SK-N-MC (cell line): ENCODE results near the gene FGFR3.

ENCODE experiments used
- FOXP2 ChIP-seq: optimal IDR thresholded peaks from 2 replicates; pipeline ENCODE3; 2011; ENCODE audit warnings: mild to moderate bottlenecking, moderate library complexity; ENCODE audit not compliant: insufficient read depth; ENCODE audit errors: extremely low read length, control extremely low read depth
- POLR2AphosphoS5 ChIP-seq: IDR thresholded peaks from 2 replicates; pipeline ENCODE4 v1.6.1; 2012; ENCODE audit warnings: mild to moderate bottlenecking, low read depth, low read length, borderline replicate concordance

DNA sequence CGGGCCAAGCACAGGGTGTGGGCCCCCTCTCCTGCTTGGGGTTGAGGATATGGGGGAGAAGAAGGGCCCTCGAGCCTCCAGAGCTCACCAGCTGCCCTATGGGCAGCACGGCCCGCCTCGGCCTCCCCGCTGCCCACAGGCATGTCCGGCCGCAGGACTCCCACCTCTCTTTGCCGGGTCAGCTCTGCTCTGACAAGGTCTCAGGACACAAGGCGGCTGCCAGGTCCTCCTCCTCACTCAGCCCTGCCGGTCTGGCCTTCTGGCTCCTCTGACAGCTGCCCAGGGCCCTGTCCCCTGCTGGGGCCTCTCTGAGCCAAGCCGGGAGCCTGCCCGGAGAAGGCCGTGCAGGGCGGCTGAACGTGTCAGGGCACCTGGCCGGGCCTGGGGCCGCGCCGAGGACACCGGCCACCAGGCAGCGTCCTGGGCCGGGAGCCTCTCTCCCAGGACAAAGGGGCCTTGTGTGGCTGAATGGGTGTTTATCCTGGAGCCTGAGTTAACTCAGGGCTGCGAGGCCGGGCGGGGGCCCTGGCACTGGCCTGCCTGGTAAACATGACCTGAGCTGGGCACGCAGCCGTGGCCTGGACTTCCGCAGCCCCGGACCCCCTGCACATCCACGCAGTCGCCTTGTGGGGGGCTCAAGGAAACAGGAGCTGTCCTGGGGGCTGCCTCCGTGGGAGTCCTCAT is 46.0 kb upstream of the FGFR3 start:
- TF ChIP-seq FOXP2 (no peak), POLR2AphosphoS5 (no peak)
